ENCODE results near the gene ADAM19.

The ADAM19 gene

GRCh38 chr5:157555037-157555640, 20.4 kb downstream of the ADAM19 start:
- no peak overlapping the region for H3K4me3 ChIP-seq
- no peak for DNase-seq (ENCODE audit: low spot score)
- peak overlapping the region in 1 of 2 donors; percentile 38 for H3K27ac ChIP-seq
- TF ChIP-seq CTCF (IDR thresholded peaks at IDR 0.05): no peak

- no peak for TF ChIP-seq CTCF (IDR thresholded peaks at IDR 0.05)
- DNase-seq (ENCODE audit: low spot score): peak; percentile 68
- peak overlapping the region in 1 of 2 donors; percentile 38 for H3K27ac ChIP-seq
- H3K4me3 ChIP-seq: no peak overlapping the region
These were observed 21.2 kb downstream of the ADAM19 start for GRCh38 chr5:157554179-157555036.

GRCh38 chr5:157552650-157553049, 22.9 kb downstream of the ADAM19 start:
- TF ChIP-seq CTCF (IDR thresholded peaks at IDR 0.05): no peak
- no peak overlapping the region for H3K4me3 ChIP-seq
- no peak for DNase-seq (ENCODE audit: low spot score)
- no peak overlapping the region for H3K27ac ChIP-seq

GRCh38 chr5:157550663-157551062, 24.9 kb downstream of the ADAM19 start:
- no peak for TF ChIP-seq CTCF (IDR thresholded peaks at IDR 0.05)
- no peak overlapping the region for H3K4me3 ChIP-seq
- DNase-seq (ENCODE audit: low spot score): no peak
- H3K27ac ChIP-seq: no peak overlapping the region

- no peak for TF ChIP-seq CTCF (IDR thresholded peaks at IDR 0.05)
- H3K27ac ChIP-seq: peak overlapping the region in 1 of 2 donors; percentile 85
- no peak overlapping the region for H3K4me3 ChIP-seq
These were observed 25.5 kb downstream of the ADAM19 start for GRCh38 chr5:157549954-157550549.

GRCh38 chr5:157549283-157549629, 26.3 kb downstream of the ADAM19 start:
- Histone ChIP-seq H3K27ac (peak overlapping the region in 1 of 2 donors; percentile 85), H3K4me3 (no peak overlapping the region)
- TF ChIP-seq CTCF (IDR thresholded peaks at IDR 0.05): no peak
- DNase-seq (ENCODE audit: low spot score): no peak

More at GRCh38 chr5:157549954-157550549, 25.5 kb downstream of the ADAM19 start:
- no peak for DNase-seq (ENCODE audit: low spot score)
